ENCODE data around the gene LY86. TPM values are rescaled to one million over a fixed set of nuclear protein-coding genes. Genes with fewer than 3 reads are reported as not detected.
"Not testable (repeated sequence)": the region's sequence is repeated elsewhere in the genome, so short reads cannot be mapped to it uniquely, and the experiment has no call there.

Gene LY86
- total and polyA plus RNA-seq, 9 of the 15 experiments (the other 6 are each of a cell fraction or from before 2014, with no cell fraction given), result 0.08 to 0.20 TPM; not detected in 7

DNA sequence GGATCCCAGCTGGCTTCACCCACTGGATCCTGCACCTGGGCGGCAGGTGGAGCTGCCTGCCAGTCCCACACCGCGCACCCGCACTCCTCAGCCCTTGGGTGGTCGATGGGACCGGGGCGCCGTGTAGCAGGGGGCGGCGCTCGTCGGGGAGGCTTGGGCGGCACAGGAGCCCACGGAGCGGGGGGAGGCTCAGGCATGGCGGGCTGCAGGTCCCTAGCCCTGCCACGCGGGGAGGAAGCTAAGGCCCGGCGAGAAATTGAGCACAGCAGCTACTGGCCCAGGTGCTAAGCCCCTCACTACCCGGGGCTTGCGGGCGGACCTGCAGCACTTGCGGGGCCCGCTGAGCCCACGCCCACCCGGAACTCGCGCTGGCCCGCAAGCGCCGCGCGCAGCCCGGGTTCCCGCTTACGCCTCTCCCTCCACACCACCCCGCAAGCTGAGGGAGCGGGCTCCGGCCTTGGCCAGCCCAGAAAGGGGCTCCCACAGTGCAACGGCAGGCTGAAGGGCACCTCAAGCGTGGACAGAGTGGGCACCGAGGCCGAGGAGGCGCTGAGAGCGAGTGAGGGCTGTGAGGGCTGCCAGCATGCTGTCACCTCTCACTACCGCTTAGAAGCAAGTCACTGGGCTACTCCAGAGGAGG is 18.0 kb downstream of the LY86 start:
- Histone ChIP-seq H3K4me2 (ENCODE audit: insufficient read depth, low read length) (peak overlapping the region; percentile 20; the same call in 1 of the 2 replicates), H3K27me3 (ENCODE audit: control insufficient read depth in 2 of 2, insufficient read depth in 2 of 2, low read length in 2 of 2) (peaks cover 29 to 45% of the 10 kb centered on the region in 2 experiments), H2AFZ (ENCODE audit: low read depth, low read length) (peak overlapping the region; percentile 11)
- in situ Hi-C loops (cut with MboI); CTCF ChIA-PET (ENCODE audit: low intra/inter-chr PET ratio); intact Hi-C loops (cut with micrococcal nuclease); BruUV-seq (replicated peaks); H3K27ac ChIP-seq (ENCODE audit: extremely low read depth, low read depth, low read length); H3K36me3 ChIP-seq (ENCODE audit: control insufficient read depth, insufficient read depth, low read length); H3K9me3 ChIP-seq (replicated peaks; ENCODE audit: control insufficient read depth, insufficient read depth, low read depth, low read length); H3K4me1 ChIP-seq (replicated peaks in 1 of 2; ENCODE audit: control insufficient read depth in 2 of 2, insufficient read depth in 2 of 2, low read length in 2 of 2); FAIRE-seq; DNase-seq (ENCODE audit: extremely low read depth in 1 of 4, low spot score in 3 of 4); H4K20me1 ChIP-seq (replicated peaks; ENCODE audit: control insufficient read depth, insufficient read depth, low read length); H3K9ac ChIP-seq (ENCODE audit: insufficient read depth in 1 of 2, low read depth in 2 of 2, low read length in 2 of 2); H3K4me3 ChIP-seq; H3K9me1 ChIP-seq (ENCODE audit: control insufficient read depth, insufficient read depth, low read length); H3K79me2 ChIP-seq (ENCODE audit: control insufficient read depth, insufficient read depth, low read length): not testable (repeated sequence)
- peak; percentile 20; the same call in 2 of the 3 replicates for ATAC-seq
- 10% methylated on average over 39 of the region's 47 CpGs for WGBS (ENCODE audit: insufficient coverage, low coverage, missing lambda C conversion rate)
- TF ChIP-seq, protein P1, sequence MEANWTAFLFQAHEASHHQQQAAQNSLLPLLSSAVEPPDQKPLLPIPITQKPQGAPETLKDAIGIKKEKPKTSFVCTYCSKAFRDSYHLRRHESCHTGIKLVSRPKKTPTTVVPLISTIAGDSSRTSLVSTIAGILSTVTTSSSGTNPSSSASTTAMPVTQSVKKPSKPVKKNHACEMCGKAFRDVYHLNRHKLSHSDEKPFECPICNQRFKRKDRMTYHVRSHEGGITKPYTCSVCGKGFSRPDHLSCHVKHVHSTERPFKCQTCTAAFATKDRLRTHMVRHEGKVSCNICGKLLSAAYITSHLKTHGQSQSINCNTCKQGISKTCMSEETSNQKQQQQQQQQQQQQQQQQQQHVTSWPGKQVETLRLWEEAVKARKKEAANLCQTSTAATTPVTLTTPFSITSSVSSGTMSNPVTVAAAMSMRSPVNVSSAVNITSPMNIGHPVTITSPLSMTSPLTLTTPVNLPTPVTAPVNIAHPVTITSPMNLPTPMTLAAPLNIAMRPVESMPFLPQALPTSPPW (CRISPR knock-in tag; IDR thresholded peaks at IDR 0.05), result peak; percentile 41; the same call in 1 of the 2 replicates
- peak; percentile 8; the same call in 1 of the 2 replicates for TF ChIP-seq ZNF76 (CRISPR knock-in tag; IDR thresholded peaks at IDR 0.05; ENCODE audit: borderline replicate concordance)
- POLR2A ChIA-PET, result interaction anchor here (0.6 to 1.4 kb wide), 2 partner anchors 17 to 208 kb away, joined by 3 read pairs; no protein-coding TSS in a partner anchor

DNA sequence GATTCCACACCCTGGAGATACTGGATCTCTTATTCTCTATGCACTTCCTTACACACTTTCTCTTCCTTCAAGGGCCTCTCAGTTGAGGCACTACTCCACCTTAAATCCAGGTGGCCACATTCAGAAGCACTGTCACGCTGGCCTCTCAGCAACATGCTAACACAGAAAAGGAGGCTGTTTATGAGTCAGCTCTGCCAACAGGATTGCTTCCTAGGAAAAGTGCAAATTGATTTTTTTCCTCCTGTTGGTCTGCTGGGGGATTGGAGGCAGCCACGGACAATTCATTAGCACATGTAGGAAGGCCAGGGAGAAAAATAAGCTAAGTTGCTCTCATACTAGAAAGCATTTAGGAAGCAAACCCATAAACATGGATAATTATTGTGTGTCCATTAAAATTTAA is 20.9 kb downstream of the LY86 start:
- intact Hi-C loops (cut with micrococcal nuclease), result no loop called here
- no peak overlapping the region for H3K9ac ChIP-seq (ENCODE audit: insufficient read depth in 1 of 2, low read depth in 2 of 2, low read length in 2 of 2)
- H3K9me3 ChIP-seq (replicated peaks; ENCODE audit: control insufficient read depth, insufficient read depth, low read depth, low read length), result 0 out of 2 replicates have a peak, but pooled peaks cover 2% of the 10 kb centered on the region
- no peaks in the 10 kb centered on the region for H3K36me3 ChIP-seq (ENCODE audit: control insufficient read depth, insufficient read depth, low read length)
- H3K4me3 ChIP-seq, result no peak overlapping the region
- no peaks in the 10 kb centered on the region for H3K79me2 ChIP-seq (ENCODE audit: control insufficient read depth, insufficient read depth, low read length)
- ATAC-seq (no peak), FAIRE-seq (no peak), DNase-seq (ENCODE audit: extremely low read depth in 1 of 4, low spot score in 3 of 4) (no peak)
- TF ChIP-seq ZNF134 (CRISPR knock-in tag; conservative IDR thresholded peaks at IDR 0.05), result no peak
- TF ChIP-seq, protein P2, sequence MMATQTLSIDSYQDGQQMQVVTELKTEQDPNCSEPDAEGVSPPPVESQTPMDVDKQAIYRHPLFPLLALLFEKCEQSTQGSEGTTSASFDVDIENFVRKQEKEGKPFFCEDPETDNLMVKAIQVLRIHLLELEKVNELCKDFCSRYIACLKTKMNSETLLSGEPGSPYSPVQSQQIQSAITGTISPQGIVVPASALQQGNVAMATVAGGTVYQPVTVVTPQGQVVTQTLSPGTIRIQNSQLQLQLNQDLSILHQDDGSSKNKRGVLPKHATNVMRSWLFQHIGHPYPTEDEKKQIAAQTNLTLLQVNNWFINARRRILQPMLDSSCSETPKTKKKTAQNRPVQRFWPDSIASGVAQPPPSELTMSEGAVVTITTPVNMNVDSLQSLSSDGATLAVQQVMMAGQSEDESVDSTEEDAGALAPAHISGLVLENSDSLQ (IDR thresholded peaks at IDR 0.05), result no peak
- TF ChIP-seq, protein P1 (CRISPR knock-in tag; IDR thresholded peaks at IDR 0.05), result no peak
- TF ChIP-seq SAFB2 (IDR thresholded peaks at IDR 0.05; ENCODE audit: borderline replicate concordance, low read depth, low read length, severe bottlenecking), result no peak
- TF ChIP-seq CC2D1A (IDR thresholded peaks at IDR 0.05), result no peak
- TF ChIP-seq KLF10 (CRISPR knock-in tag; IDR thresholded peaks at IDR 0.05), result no peak
- no peak for TF ChIP-seq PHF20 (IDR thresholded peaks at IDR 0.05; ENCODE audit: partially characterized antibody)
- no peak for TF ChIP-seq ZKSCAN3 (CRISPR knock-in tag; IDR thresholded peaks at IDR 0.05)
- no peak for TF ChIP-seq ZNF586 (CRISPR knock-in tag; conservative IDR thresholded peaks at IDR 0.05)
- TF ChIP-seq EZH2 (IDR thresholded peaks at IDR 0.05; ENCODE audit: borderline replicate concordance, low read depth, low read length), result no peak
- H3K27ac ChIP-seq (ENCODE audit: extremely low read depth, low read depth, low read length), result no peak overlapping the region
- peaks cover 39 to 63% of the 10 kb centered on the region in 2 experiments; a peak in 4 of 5 replicates for H3K27me3 ChIP-seq (ENCODE audit: control insufficient read depth in 2 of 2, insufficient read depth in 2 of 2, low read length in 2 of 2)
- CTCF ChIA-PET (ENCODE audit: low intra/inter-chr PET ratio), result no interaction called here
- H3K4me1 ChIP-seq (replicated peaks in 1 of 2; ENCODE audit: control insufficient read depth in 2 of 2, insufficient read depth in 2 of 2, low read length in 2 of 2), result peaks cover 0 to 16% of the 10 kb centered on the region in 2 experiments; a peak in 2 of 5 replicates
- H3K9me1 ChIP-seq (ENCODE audit: control insufficient read depth, insufficient read depth, low read length), result no peaks in the 10 kb centered on the region
- in situ Hi-C loops (cut with MboI), result no loop called here
- no peak overlapping the region for H3K4me2 ChIP-seq (ENCODE audit: insufficient read depth, low read length)
- H4K20me1 ChIP-seq (replicated peaks; ENCODE audit: control insufficient read depth, insufficient read depth, low read length), result no peaks in the 10 kb centered on the region
- POLR2A ChIA-PET, result no interaction called here
- H2AFZ ChIP-seq (ENCODE audit: low read depth, low read length), result no peak overlapping the region
- WGBS (ENCODE audit: insufficient coverage, low coverage, missing lambda C conversion rate), result 0% methylated on average over 2 of the region's 2 CpGs
- BruUV-seq (replicated peaks), result no TSS peak
